HEK293 (cell line): ENCODE data around the gene PRSS16.

Source experiments
- INSM2 ChIP-seq: fragments of 450-650 bp; formaldehyde crosslinking; IDR thresholded peaks from 2 replicates; pipeline ENCODE4 v1.5.1; 2016; ENCODE audit warnings: missing biosample characterization, missing genetic modification characterization
- KLF10 ChIP-seq: fragments of 450-650 bp; IDR thresholded peaks from 2 replicates; pipeline ENCODE4 v1.5.1; 2018; ENCODE audit warnings: missing biosample characterization, mild to moderate bottlenecking, missing genetic modification characterization
- KLF17 ChIP-seq: fragments of 450-650 bp; formaldehyde crosslinking; IDR thresholded peaks from 2 replicates; pipeline ENCODE4 v1.5.1; 2016; ENCODE audit warnings: missing biosample characterization, missing genetic modification characterization
- OSR2 ChIP-seq: fragments of 450-650 bp; formaldehyde crosslinking; IDR thresholded peaks from 2 replicates; pipeline ENCODE4 v1.5.1; 2016; ENCODE audit warnings: missing biosample characterization, missing genetic modification characterization
- SP3 ChIP-seq: fragments of 450-650 bp; formaldehyde crosslinking; IDR thresholded peaks from 2 replicates; pipeline ENCODE4 v1.5.1; 2016; ENCODE audit warnings: missing biosample characterization, missing genetic modification characterization
- SP7 ChIP-seq: fragments of 450-650 bp; formaldehyde crosslinking; IDR thresholded peaks from 2 replicates; pipeline ENCODE4 v1.5.1; 2016; ENCODE audit warnings: missing biosample characterization, missing genetic modification characterization
- YY1 ChIP-seq: fragments of 450-650 bp; formaldehyde crosslinking; IDR thresholded peaks from 2 replicates; pipeline ENCODE4 v1.5.1; 2018; ENCODE audit warnings: missing biosample characterization, missing genetic modification characterization
- ZBTB17 ChIP-seq: fragments of 450-650 bp; formaldehyde crosslinking; IDR thresholded peaks from 2 replicates; pipeline ENCODE4 v1.5.1; 2016; ENCODE audit warnings: missing biosample characterization, missing genetic modification characterization
- ZNF184 ChIP-seq: fragments of 450-650 bp; IDR thresholded peaks from 2 replicates; pipeline ENCODE4 v1.5.1; 2018; ENCODE audit warnings: missing biosample characterization, mild to moderate bottlenecking, missing genetic modification characterization
- ZNF2 ChIP-seq: fragments of 450-650 bp; formaldehyde crosslinking; IDR thresholded peaks from 2 replicates; pipeline ENCODE4 v1.5.1; 2016; ENCODE audit warnings: missing biosample characterization, missing genetic modification characterization
- ZNF239 ChIP-seq: fragments of 450-650 bp; formaldehyde crosslinking; IDR thresholded peaks from 2 replicates; pipeline ENCODE4 v1.5.1; 2016; ENCODE audit warnings: missing biosample characterization, missing genetic modification characterization
- ZNF24 ChIP-seq: fragments of 450-650 bp; formaldehyde crosslinking; IDR thresholded peaks from 2 replicates; pipeline ENCODE4 v1.5.1; 2016; ENCODE audit warnings: missing biosample characterization, missing genetic modification characterization
- ZNF324 ChIP-seq: fragments of 450-650 bp; formaldehyde crosslinking; IDR thresholded peaks from 2 replicates; pipeline ENCODE4 v1.5.1; 2016; ENCODE audit warnings: missing biosample characterization, missing genetic modification characterization
- ZNF362 ChIP-seq: fragments of 450-650 bp; formaldehyde crosslinking; IDR thresholded peaks from 2 replicates; pipeline ENCODE4 v1.5.1; 2016; ENCODE audit warnings: missing biosample characterization, missing genetic modification characterization
- ZNF394 ChIP-seq: fragments of 450-650 bp; formaldehyde crosslinking; IDR thresholded peaks from 2 replicates; pipeline ENCODE4 v1.5.1; 2016; ENCODE audit warnings: missing biosample characterization, missing genetic modification characterization, mild to moderate bottlenecking, moderate library complexity, borderline replicate concordance
- ZNF449 ChIP-seq: fragments of 450-650 bp; formaldehyde crosslinking; IDR thresholded peaks from 2 replicates; pipeline ENCODE4 v1.5.1; 2017; ENCODE audit warnings: missing biosample characterization, mild to moderate bottlenecking, missing genetic modification characterization, moderate library complexity
- ZNF518A ChIP-seq: fragments of 450-650 bp; formaldehyde crosslinking; conservative IDR thresholded peaks from 2 replicates; pipeline ENCODE4 v1.5.1; 2016; ENCODE audit warnings: low read depth, missing biosample characterization, missing genetic modification characterization
- ZNF549 ChIP-seq: fragments of 450-650 bp; IDR thresholded peaks from 2 replicates; pipeline ENCODE4 v1.5.1; 2018; ENCODE audit warnings: missing biosample characterization, missing genetic modification characterization, mild to moderate bottlenecking, inconsistent platforms, moderate library complexity
- ZNF561 ChIP-seq: fragments of 450-650 bp; IDR thresholded peaks from 2 replicates; pipeline ENCODE4 v1.5.1; 2018; ENCODE audit warnings: missing biosample characterization, missing genetic modification characterization, borderline replicate concordance
- ZNF580 ChIP-seq: fragments of 450-650 bp; formaldehyde crosslinking; IDR thresholded peaks from 2 replicates; pipeline ENCODE4 v1.5.1; 2016; ENCODE audit warnings: missing biosample characterization, missing genetic modification characterization
- ZNF629 ChIP-seq: fragments of 450-650 bp; formaldehyde crosslinking; IDR thresholded peaks from 2 replicates; pipeline ENCODE4 v1.5.1; 2017; ENCODE audit warnings: missing biosample characterization, missing genetic modification characterization
- ZNF639 ChIP-seq: fragments of 450-650 bp; formaldehyde crosslinking; IDR thresholded peaks from 2 replicates; pipeline ENCODE4 v1.5.1; 2016; ENCODE audit warnings: missing biosample characterization, missing genetic modification characterization
- ZNF660 ChIP-seq: fragments of 450-650 bp; IDR thresholded peaks from 2 replicates; pipeline ENCODE4 v1.5.1; 2018; ENCODE audit warnings: missing biosample characterization, mild to moderate bottlenecking, missing genetic modification characterization
- ZNF677 ChIP-seq: fragments of 450-650 bp; IDR thresholded peaks from 2 replicates; pipeline ENCODE4 v1.5.0; 2018; ENCODE audit warnings: missing biosample characterization, mild to moderate bottlenecking, missing genetic modification characterization, moderate library complexity
- ZNF776 ChIP-seq: fragments of 450-650 bp; formaldehyde crosslinking; IDR thresholded peaks from 2 replicates; pipeline ENCODE4 v1.5.0; 2017; ENCODE audit warnings: missing biosample characterization, missing genetic modification characterization, borderline replicate concordance
- ZNF830 ChIP-seq: fragments of 450-650 bp; IDR thresholded peaks from 2 replicates; pipeline ENCODE4 v1.5.0; 2018; ENCODE audit warnings: missing biosample characterization, missing genetic modification characterization, low read depth, mild to moderate bottlenecking, moderate library complexity
- ZSCAN16 ChIP-seq: fragments of 450-650 bp; formaldehyde crosslinking; IDR thresholded peaks from 2 replicates; pipeline ENCODE4 v1.5.1; 2016; ENCODE audit warnings: missing biosample characterization, missing genetic modification characterization

Gene PRSS16

GRCh38 chr6:27237089-27237803 lies 10.3 kb upstream of the PRSS16 start (continued):
- TF ChIP-seq ZNF394 (tag by site-specific recombination) (peak; percentile 84), ZNF24 (tag by site-specific recombination) (peak; percentile 83), ZNF776 (tag by site-specific recombination) (no peak), INSM2 (tag by site-specific recombination) (no peak), ZNF639 (peak; percentile 76), ZNF2 (peak; percentile 72), KLF17 (peak; percentile 25; the same call in 1 of the 2 replicates), SP7 (tag by site-specific recombination) (peak; percentile 66; the same call in 1 of the 2 replicates), OSR2 (tag by site-specific recombination) (no peak), ZNF580 (tag by site-specific recombination) (peak; percentile 51; the same call in 1 of the 2 replicates), KLF10 (tag by site-specific recombination) (peak; percentile 67), ZNF549 (tag by site-specific recombination) (peak; percentile 35; the same call in 1 of the 2 replicates), YY1 (tag by site-specific recombination) (0 out of 2 replicates have a peak, but pooled peaks have one; percentile 9), ZNF184 (tag by site-specific recombination) (peak; percentile 83), ZBTB17 (tag by site-specific recombination) (peak; percentile 62; the same call in 1 of the 2 replicates), SP3 (tag by site-specific recombination) (peak; percentile 31), ZNF362 (peak; percentile 96), ZNF629 (peak; percentile 40; the same call in 1 of the 2 replicates), ZNF324 (tag by site-specific recombination) (0 out of 2 replicates have a peak, but pooled peaks have one; percentile 36), ZNF677 (tag by site-specific recombination) (no peak), ZNF239 (peak; percentile 41; the same call in 1 of the 2 replicates), ZNF449 (tag by site-specific recombination) (peak; percentile 26; the same call in 1 of the 2 replicates), ZNF561 (peak; percentile 85), ZNF518A (no peak), ZNF830 (tag by site-specific recombination) (peak; percentile 36; the same call in 1 of the 2 replicates), ZSCAN16 (tag by site-specific recombination) (no peak), ZNF660 (tag by site-specific recombination) (peak; percentile 94)
